HFFc6 (cell line): ENCODE measurements around the gene PROX2. TPM values are rescaled to one million over a fixed set of nuclear protein-coding genes. Genes with fewer than 3 reads are reported as not detected.

Source experiments
- DNase-seq: peaks from one replicate; pipeline ENCODE4 v3.0.0-alpha.2; 2018
- H3K27ac Mint-ChIP-seq: 2 replicates; pipeline ENCODE4 v1.8.0; 2020; ENCODE audit warnings: mild to moderate bottlenecking, mixed read lengths
- H3K27me3 Mint-ChIP-seq: 2 replicates; pipeline ENCODE4 v1.8.0; 2021; ENCODE audit warnings: mild to moderate bottlenecking, moderate library complexity, mixed read lengths; ENCODE audit not compliant: insufficient read depth
- H3K36me3 Mint-ChIP-seq: 2 replicates; pipeline ENCODE4 v1.8.0; 2021; ENCODE audit warnings: low read depth, mixed read lengths
- H3K4me1 Mint-ChIP-seq: 2 replicates; pipeline ENCODE4 v1.8.0; 2020; ENCODE audit warnings: low read depth, mixed read lengths
- H3K4me3 Mint-ChIP-seq: 2 replicates; pipeline ENCODE4 v1.8.0; 2020; ENCODE audit warnings: mild to moderate bottlenecking, moderate library complexity, mixed read lengths
- H3K9me3 Mint-ChIP-seq: 2 replicates; pipeline ENCODE4 v1.8.0; 2020; ENCODE audit warnings: mild to moderate bottlenecking, mixed read lengths
- CTCF ChIP-seq: fragments of 200-600 bp; sonication (generic); IDR thresholded peaks from 2 replicates; pipeline ENCODE4 v1.5.0; 2021; ENCODE audit warnings: antibody characterized with exemption, mild to moderate bottlenecking
- total RNA-seq, 6 experiments: library from RNA; stranded (reverse); fragmentation: NEBNext Ultra II Directional; extraction: Animal tissue kit (Norgen Biotek cat#: 25700); gene quantifications; 2 replicates in 1 of 6; 3 replicates in 5 of 6; pipeline ENCODE4 v1.2.3, GENCODE V29; 2021

Gene PROX2
- total RNA-seq, 6 experiments from 2014 or later, result not detected

GRCh38 chr14:74921053-74921620, 45.2 kb upstream of the PROX2 start:
- Mint-ChIP-seq H3K27me3 (peaks cover 6% of the 10 kb centered on the region), H3K9me3 (no peaks in the 10 kb centered on the region), H3K27ac (no peak overlapping the region), H3K36me3 (no peaks in the 10 kb centered on the region), H3K4me3 (no peak overlapping the region), H3K4me1 (peaks cover 8% of the 10 kb centered on the region)
- DNase-seq, result no peak
- no peak for TF ChIP-seq CTCF

DNA sequence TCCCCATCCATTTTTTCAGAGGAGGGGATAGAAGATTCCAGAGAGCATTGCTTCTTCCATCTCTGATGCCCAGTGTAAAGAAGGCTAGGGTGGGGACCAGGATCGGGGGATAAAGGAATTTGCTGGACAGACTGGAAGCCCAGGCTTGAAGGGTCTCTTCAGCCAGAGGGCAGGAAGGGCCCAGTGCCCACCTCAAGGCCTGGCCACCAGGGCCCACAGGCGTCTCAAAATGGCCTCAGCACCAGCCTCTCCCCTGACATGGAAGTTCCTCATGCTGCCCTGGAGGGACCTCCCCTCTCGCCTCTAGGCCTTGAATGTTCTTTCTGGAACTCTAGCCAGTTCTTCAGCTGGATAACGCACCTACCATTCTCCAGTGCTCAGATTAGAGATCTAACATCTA, 44.3 kb upstream of the PROX2 start:
- Mint-ChIP-seq H3K27ac (no peak overlapping the region), H3K27me3 (peaks cover 2% of the 10 kb centered on the region), H3K9me3 (no peaks in the 10 kb centered on the region), H3K36me3 (no peaks in the 10 kb centered on the region), H3K4me3 (no peak overlapping the region), H3K4me1 (peaks cover 8% of the 10 kb centered on the region)
- no peak for TF ChIP-seq CTCF
- DNase-seq, result no peak

DNA sequence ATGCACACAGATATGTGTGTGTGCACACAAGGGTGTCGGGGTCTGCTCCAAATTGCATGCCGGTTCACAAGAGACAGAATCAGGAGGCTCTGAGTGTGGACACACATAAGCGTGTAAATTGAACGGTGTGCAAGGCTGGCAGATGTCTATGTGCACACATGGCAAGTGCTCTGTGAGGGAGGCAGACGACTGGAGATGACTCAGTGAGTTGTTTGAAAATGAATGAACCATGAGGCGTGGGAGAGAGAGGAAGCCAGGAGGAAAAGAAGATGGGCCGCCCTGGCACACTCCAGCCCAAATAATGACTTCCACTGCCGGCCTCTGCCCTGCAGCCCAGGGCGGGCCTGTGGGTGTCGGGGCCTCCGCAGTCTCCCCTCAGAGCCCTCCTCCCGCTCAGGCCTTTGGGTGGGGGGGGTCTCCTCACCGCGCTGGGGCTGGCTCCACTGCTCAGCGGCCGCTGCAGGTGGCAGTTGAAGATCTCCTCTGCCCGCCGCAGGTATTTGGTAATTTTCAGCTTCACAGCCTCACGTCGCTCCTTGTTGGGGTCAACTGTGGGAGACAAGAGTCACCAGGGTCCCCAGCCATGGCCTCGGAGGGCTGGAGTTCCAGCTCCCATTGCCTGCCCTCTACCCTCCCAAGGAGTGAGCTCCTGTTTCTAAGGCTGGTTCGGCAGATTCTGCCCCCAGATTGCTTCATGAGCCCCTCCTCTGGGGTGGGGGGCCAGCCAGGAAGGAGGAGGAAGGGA, 43.6 kb upstream of the PROX2 start:
- Mint-ChIP-seq H3K36me3 (no peaks in the 10 kb centered on the region), H3K4me3 (no peak overlapping the region; the same call in 1 of the 2 replicates), H3K9me3 (no peaks in the 10 kb centered on the region), H3K27ac (no peak overlapping the region), H3K4me1 (peaks cover 8% of the 10 kb centered on the region), H3K27me3 (peaks cover 2% of the 10 kb centered on the region)
- no peak for TF ChIP-seq CTCF
- DNase-seq, result no peak

DNA sequence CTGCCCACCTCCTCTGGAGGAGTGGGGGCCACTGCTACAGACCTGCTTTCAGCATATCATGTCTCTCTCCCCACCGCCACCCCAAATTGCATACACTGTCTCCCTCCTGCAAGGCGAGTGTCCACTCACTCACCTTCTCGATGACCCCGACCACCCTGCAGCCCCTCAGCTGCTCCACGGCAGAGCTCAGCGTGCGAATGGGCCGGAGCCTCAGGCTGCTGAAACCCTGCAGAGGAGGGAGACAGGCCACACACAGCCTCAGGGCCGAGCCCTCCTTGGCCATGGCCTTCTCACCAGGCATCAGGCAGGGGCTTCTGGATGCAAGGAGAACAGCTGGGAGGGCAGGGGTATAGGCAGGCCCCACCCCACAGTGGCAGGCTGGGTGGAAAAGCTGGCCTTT, 42.4 kb upstream of the PROX2 start:
- H3K36me3 Mint-ChIP-seq, result no peaks in the 10 kb centered on the region

GRCh38 chr14:74917646-74918081, 41.7 kb upstream of the PROX2 start:
- Mint-ChIP-seq H3K27ac (no peak overlapping the region), H3K9me3 (no peaks in the 10 kb centered on the region), H3K4me1 (peaks cover 13% of the 10 kb centered on the region), H3K27me3 (peaks cover 2% of the 10 kb centered on the region; the same call in 1 of the 2 replicates), H3K36me3 (no peaks in the 10 kb centered on the region), H3K4me3 (no peak overlapping the region)
- TF ChIP-seq CTCF, result no peak
- no peak for DNase-seq

More for the DNA sequence above, 42.4 kb upstream of the PROX2 start:
- H3K4me1 Mint-ChIP-seq, result peaks cover 13% of the 10 kb centered on the region
- no peaks in the 10 kb centered on the region for H3K9me3 Mint-ChIP-seq
- no peak for DNase-seq
- no peak for TF ChIP-seq CTCF
- no peak overlapping the region for H3K4me3 Mint-ChIP-seq
- H3K27me3 Mint-ChIP-seq, result peaks cover 2% of the 10 kb centered on the region; the same call in 1 of the 2 replicates
- H3K27ac Mint-ChIP-seq, result no peak overlapping the region
